ENCODE measurements around the gene FAS. TPM values are rescaled to one million over a fixed set of nuclear protein-coding genes. Genes with fewer than 3 reads are reported as not detected.

Gene FAS
- total and polyA plus RNA-seq, 2 donors (not counting 1 experiment from before 2014, with no cell fraction given), result 11.5 to 12.4 TPM

- no peaks in the 10 kb centered on the region for H3K27me3 Mint-ChIP-seq
- no peaks in the 10 kb centered on the region for H3K4me1 Mint-ChIP-seq
- ChIA-PET POLR2A (no interaction called here), CTCF (interaction anchor here (1.5 kb wide), 1 partner anchor 36 kb away, joined by 3 read pairs; no protein-coding TSS in a partner anchor)
- Histone ChIP-seq H2AFZ (ENCODE audit: insufficient read depth, low read depth, low read length, poor library complexity, severe bottlenecking) (no peak overlapping the region), H3K9ac (ENCODE audit: low read length) (no peak overlapping the region), H3K36me3 (replicated peaks in 1 of 2; ENCODE audit: control extremely low read depth in 1 of 2, control insufficient read depth in 1 of 2, extremely low read depth in 1 of 2, insufficient read depth in 2 of 2, low read length in 1 of 2) (no peaks in the 10 kb centered on the region), H4K20me1 (ENCODE audit: control insufficient read depth, insufficient read depth, low read length, poor library complexity, severe bottlenecking) (no peaks in the 10 kb centered on the region), H3K4me1 (ENCODE audit: control insufficient read depth in 2 of 2, insufficient read depth in 2 of 2, low read length in 2 of 2) (no peaks in the 10 kb centered on the region), H3K27ac (ENCODE audit: low read length in 2 of 2) (no peak overlapping the region), H3K9me3 (ENCODE audit: control extremely low read depth in 1 of 3, control insufficient read depth in 2 of 3, insufficient read depth in 1 of 3, low read length in 2 of 3) (no peaks in the 10 kb centered on the region), H3K27me3 (replicated peaks in 1 of 4; ENCODE audit: control extremely low read depth in 1 of 4, control insufficient read depth in 3 of 4, insufficient read depth in 4 of 4, low read length in 3 of 4) (no peaks in the 10 kb centered on the region), H3K79me2 (ENCODE audit: control insufficient read depth, insufficient read depth, low read length) (no peaks in the 10 kb centered on the region), H3K4me3 (ENCODE audit: control extremely low read depth in 1 of 5, extremely low read depth in 1 of 5, insufficient read depth in 1 of 5, low read depth in 2 of 5, low read length in 4 of 5) (no peak overlapping the region), H3K4me2 (replicated peaks; ENCODE audit: low read depth, low read length, poor library complexity, severe bottlenecking) (no peak overlapping the region)
- intact Hi-C loops (cut with micrococcal nuclease), result no loop called here
- no peaks in the 10 kb centered on the region for H3K9me3 Mint-ChIP-seq (ENCODE audit: insufficient read depth)
- no peak overlapping the region for H3K4me3 Mint-ChIP-seq
- no peak for DNase-seq
- ATAC-seq (ENCODE audit: low read depth), result no peak
- TF ChIP-seq EZH2 (IDR thresholded peaks at IDR 0.05; ENCODE audit: borderline replicate concordance, insufficient read depth, low read depth, low read length, poor library complexity, severe bottlenecking) (no peak), CTCF (IDR thresholded peaks at IDR 0.05) (no peak)
- WGBS (ENCODE audit: insufficient coverage), result 100% methylated on average over 1 of the region's 5 CpGs
- H3K27ac Mint-ChIP-seq, result no peak overlapping the region
Observed at GRCh38 chr10:89064748-89065147, 74.2 kb downstream of the FAS start.

Small RNA genes lying within 50 kb of the gene (small RNA-seq; reads per million reads assigned to genes)
- gene MIR4679-2 (ENCODE audit: insufficient read length, low read depth, low replicate concordance) (not detected), gene RF02116 (ENCODE audit: insufficient read length, low read depth, low replicate concordance) (not detected)

Other genes starting within 250 kb of the FAS start
- gene LIPN, start 230.8 kb upstream of the FAS start, total RNA-seq, result not detected in 2 replicates
- gene LIPN, start 230.8 kb upstream of the FAS start, polyA plus RNA-seq, result 0.12 TPM in 1 of 2 replicates, not detected in the other
- not detected in 2 replicates for gene LIPM, start 188.1 kb upstream of the FAS start, total RNA-seq
- gene LIPM, start 188.1 kb upstream of the FAS start, polyA plus RNA-seq, result not detected in 2 replicates
- not detected in 2 replicates for gene ANKRD22, start 139.0 kb upstream of the FAS start, total RNA-seq
- 0.09 TPM in 1 of 2 replicates, not detected in the other for gene ANKRD22, start 139.0 kb upstream of the FAS start, polyA plus RNA-seq
- 56.7 and 64.2 TPM in 2 replicates for gene STAMBPL1, start 110.6 kb upstream of the FAS start, total RNA-seq
- 33.8 and 50.3 TPM in 2 replicates for gene STAMBPL1, start 110.6 kb upstream of the FAS start, polyA plus RNA-seq
- gene ACTA2, start 38.0 kb upstream of the FAS start, total RNA-seq, result 1.6 and 1.8 TPM in 2 replicates
- gene ACTA2, start 38.0 kb upstream of the FAS start, polyA plus RNA-seq, result 0.69 and 3.7 TPM in 2 replicates
- gene CH25H, start 216.5 kb downstream of the FAS start, total RNA-seq, result not detected in 2 replicates
- gene CH25H, start 216.5 kb downstream of the FAS start, polyA plus RNA-seq, result 0.23 TPM in 1 of 2 replicates, not detected in the other

All from B cell (primary cell).